Spleen (tissue), 11 donors: ENCODE data around the gene ELP4. TPM values are rescaled to one million over a fixed set of nuclear protein-coding genes. Genes with fewer than 3 reads are reported as not detected.

Source experiments
- DNase-seq: peaks from one replicate; pipeline ENCODE4 v3.0.0-alpha.2; 2020
- H3K27ac ChIP-seq, 8 donors: fragments of 200-600 bp; sonication (generic) in 7 of 8; 1 replicate in 4 of 8; 2 replicates in 4 of 8; pipeline versions ENCODE4 v1.5.0 to v1.8.0; 2016 to 2021; ENCODE audit warnings: inconsistent platforms in 4 of 8, mild to moderate bottlenecking in 4 of 8, moderate library complexity in 1 of 8
- H3K27me3 ChIP-seq, 7 donors: fragments of 200-600 bp; sonication (generic) in 6 of 7; replicated peaks in 1 of 7; 1 replicate in 4 of 7; 2 replicates in 3 of 7; pipeline versions ENCODE4 v1.5.0 to v1.8.0; 2016 to 2021; ENCODE audit warnings: inconsistent platforms in 3 of 7, mild to moderate bottlenecking in 1 of 7
- H3K36me3 ChIP-seq, 6 donors: fragments of 200-600 bp; sonication (generic) in 5 of 6; 1 replicate in 4 of 6; 2 replicates in 2 of 6; pipeline versions ENCODE4 v1.5.0 to v1.8.0; 2016 to 2021; ENCODE audit warnings: inconsistent platforms in 2 of 6
- H3K4me1 ChIP-seq, 6 donors: fragments of 200-600 bp; sonication (generic) in 5 of 6; 1 replicate in 3 of 6; 2 replicates in 3 of 6; pipeline versions ENCODE4 v1.5.0 to v1.8.0; 2016 to 2021; ENCODE audit warnings: inconsistent platforms in 3 of 6
- H3K4me3 ChIP-seq, 8 donors: fragments of 200-600 bp; sonication (generic) in 7 of 8; 1 replicate in 4 of 8; 2 replicates in 4 of 8; pipeline versions ENCODE4 v1.5.0 to v1.8.0; 2016 to 2021; ENCODE audit warnings: inconsistent platforms in 4 of 8, mild to moderate bottlenecking in 4 of 8, moderate library complexity in 2 of 8
- H3K9me3 ChIP-seq, 8 donors: fragments of 200-600 bp; sonication (generic) in 7 of 8; 1 replicate in 4 of 8; 2 replicates in 4 of 8; pipeline versions ENCODE4 v1.5.0 to v1.8.0; 2016 to 2021; ENCODE audit warnings: inconsistent platforms in 4 of 8
- POLR2A ChIP-seq, 3 donors: fragments of 450-650 bp; IDR thresholded peaks; one replicate each; pipeline ENCODE4 v1.5.1; 2017; ENCODE audit warnings: antibody characterized with exemption in 3 of 3, mild to moderate bottlenecking in 1 of 3
- POLR2AphosphoS5 ChIP-seq, 3 donors: sonication (generic); formaldehyde crosslinking; IDR thresholded peaks; one replicate each; pipeline ENCODE4 v1.5.1; 2017; ENCODE audit warnings: antibody characterized with exemption in 3 of 3
- WGBS, 5 donors: extraction: QIAGEN DNeasy Blood & Tissue Kit in 3 of 5; methylation state at CpG; one replicate each; pipeline versions ENCODE4 v1.1.5 to v1.1.7; 2013 to 2018; 5-methylcytosine and 5-hydroxymethylcytosine counted together
- intact Hi-C: fragments of 100-400 bp; cut with DNase I; formaldehyde crosslinking; loops from one replicate; pipeline ENCODE4 v1.15.0; 2023; ENCODE audit warnings: low total_unique reads
- polyA plus RNA-seq, 3 donors: library from polyadenylated mRNA; stranded (reverse); fragments of 200-250 nt; gene quantifications; one replicate each; pipeline ENCODE4 v1.2.1, GENCODE V29; 2013
- total RNA-seq, 7 donors: library from RNA; depleted of rRNA in 3 of 7; stranded (reverse); fragments of >200 nt in 3 of 7; fragmentation: NEBNext Ultra II Directional in 4 of 7; extraction: Animal tissue kit (Norgen Biotek cat#: 25700) in 4 of 7; gene quantifications; one replicate each; pipeline versions ENCODE4 v1.1.0 to v1.2.1, GENCODE V29; 2016 to 2021
- TF ChIP-seq, protein P1 (sequence below), 11 experiments: fragments of 200-600 bp in 7 of 11; fragments of 450-650 bp in 4 of 11; sonication (generic) in 4 of 11; IDR thresholded peaks in 8 of 11; conservative IDR thresholded peaks in 3 of 11; 1 replicate in 7 of 11; 2 replicates in 4 of 11; pipeline versions ENCODE4 v1.4.0 to v1.8.0; 2016 to 2021; ENCODE audit warnings: antibody characterized with exemption in 11 of 11, inconsistent platforms in 4 of 11, mild to moderate bottlenecking in 1 of 11
- donor health status: healthy with polysubstance abuse.
- donor health status: DM: no; HTN: no; CAD: no; lungs with moderate emphysema.
- donor health status: DM: no; HTN: no; CAD: no.
- donor health status: Bipolar disorder and iron deficiency.
- donor health status: healthy.
- donor health status: DM: no; HTN: no; CAD: no.
- donor health status: DM: yes; HTN: yes; CAD: no.

ELP4 gene
- total and polyA plus RNA-seq, 10 donors = 6.1 to 34.6 (median 21.1) TPM

DNA sequence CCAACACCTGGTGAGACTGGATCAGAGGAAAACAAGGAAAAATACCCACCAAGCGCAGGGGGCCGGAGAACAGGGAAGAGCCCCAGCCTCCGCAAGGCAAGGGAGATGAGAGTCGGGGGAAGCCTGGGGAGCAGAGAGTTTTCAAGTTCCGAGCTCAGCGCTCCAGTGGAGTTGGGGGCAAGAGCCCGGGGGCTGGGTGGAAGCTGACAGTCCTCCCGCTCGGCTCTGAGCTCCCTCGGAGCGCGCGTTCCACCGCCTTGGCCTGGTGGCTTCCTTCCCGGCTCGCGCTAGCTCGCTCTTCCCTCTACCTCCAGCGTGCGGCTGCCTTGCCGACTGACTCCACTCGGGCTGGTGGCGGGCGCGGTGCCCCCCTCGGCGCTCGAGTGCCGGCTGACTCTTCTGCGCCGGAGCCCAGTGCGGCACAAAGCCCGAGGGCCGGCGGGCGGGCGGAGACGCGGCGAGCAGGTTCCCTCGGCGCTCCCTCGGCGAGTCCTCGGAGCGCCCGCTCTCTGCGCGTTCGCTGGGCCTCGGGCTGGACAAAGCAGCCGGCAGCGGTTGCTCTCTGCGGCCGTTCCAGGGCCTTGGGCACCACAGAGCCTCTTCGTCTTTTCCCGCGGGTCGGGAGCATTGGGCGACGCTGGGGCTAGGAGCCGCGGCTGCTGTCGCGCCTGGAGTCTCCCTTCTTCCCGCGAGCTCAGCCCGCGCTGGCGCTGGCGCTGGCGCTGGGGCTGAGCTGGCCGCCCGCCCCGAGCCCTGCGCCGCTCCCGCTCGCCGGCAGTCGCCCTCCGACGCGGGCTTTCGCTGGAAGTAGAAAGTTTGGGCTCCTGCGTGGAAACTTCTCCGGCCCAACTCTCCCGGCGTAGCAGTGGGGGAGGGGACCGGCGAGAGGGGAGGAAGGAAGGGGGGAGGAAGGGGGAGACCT lies 300.6 kb downstream of the ELP4 start:
- WGBS, 5 donors = 2 to 7% (median 4%) methylated on average over 36 to 91 of the region's 91 CpGs
- Histone ChIP-seq H3K9me3 (peaks cover 0 to 8% (median 0%) of the 10 kb centered on the region in 8 donors), H3K27ac (no peak overlapping the region), H3K36me3 (no peaks in the 10 kb centered on the region), H3K27me3 (peaks cover 29 to 100% (median 99%) of the 10 kb centered on the region in 7 donors), H3K4me3 (peak overlapping the region; percentile 24 to 70 (median 37)), H3K4me1 (peaks cover 35 to 77% (median 67%) of the 10 kb centered on the region in 6 donors)
- DNase-seq = peak; percentile 76
- TF ChIP-seq POLR2A (IDR thresholded peaks at IDR 0.05) = no peak
- TF ChIP-seq, protein P1, sequence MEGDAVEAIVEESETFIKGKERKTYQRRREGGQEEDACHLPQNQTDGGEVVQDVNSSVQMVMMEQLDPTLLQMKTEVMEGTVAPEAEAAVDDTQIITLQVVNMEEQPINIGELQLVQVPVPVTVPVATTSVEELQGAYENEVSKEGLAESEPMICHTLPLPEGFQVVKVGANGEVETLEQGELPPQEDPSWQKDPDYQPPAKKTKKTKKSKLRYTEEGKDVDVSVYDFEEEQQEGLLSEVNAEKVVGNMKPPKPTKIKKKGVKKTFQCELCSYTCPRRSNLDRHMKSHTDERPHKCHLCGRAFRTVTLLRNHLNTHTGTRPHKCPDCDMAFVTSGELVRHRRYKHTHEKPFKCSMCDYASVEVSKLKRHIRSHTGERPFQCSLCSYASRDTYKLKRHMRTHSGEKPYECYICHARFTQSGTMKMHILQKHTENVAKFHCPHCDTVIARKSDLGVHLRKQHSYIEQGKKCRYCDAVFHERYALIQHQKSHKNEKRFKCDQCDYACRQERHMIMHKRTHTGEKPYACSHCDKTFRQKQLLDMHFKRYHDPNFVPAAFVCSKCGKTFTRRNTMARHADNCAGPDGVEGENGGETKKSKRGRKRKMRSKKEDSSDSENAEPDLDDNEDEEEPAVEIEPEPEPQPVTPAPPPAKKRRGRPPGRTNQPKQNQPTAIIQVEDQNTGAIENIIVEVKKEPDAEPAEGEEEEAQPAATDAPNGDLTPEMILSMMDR (IDR thresholded peaks at IDR 0.05 in 8 of 11, conservative IDR thresholded peaks at IDR 0.05 in 3 of 11) = no peak
- no peak for TF ChIP-seq POLR2AphosphoS5 (IDR thresholded peaks at IDR 0.05)
- intact Hi-C loops = no loop called here

DNA sequence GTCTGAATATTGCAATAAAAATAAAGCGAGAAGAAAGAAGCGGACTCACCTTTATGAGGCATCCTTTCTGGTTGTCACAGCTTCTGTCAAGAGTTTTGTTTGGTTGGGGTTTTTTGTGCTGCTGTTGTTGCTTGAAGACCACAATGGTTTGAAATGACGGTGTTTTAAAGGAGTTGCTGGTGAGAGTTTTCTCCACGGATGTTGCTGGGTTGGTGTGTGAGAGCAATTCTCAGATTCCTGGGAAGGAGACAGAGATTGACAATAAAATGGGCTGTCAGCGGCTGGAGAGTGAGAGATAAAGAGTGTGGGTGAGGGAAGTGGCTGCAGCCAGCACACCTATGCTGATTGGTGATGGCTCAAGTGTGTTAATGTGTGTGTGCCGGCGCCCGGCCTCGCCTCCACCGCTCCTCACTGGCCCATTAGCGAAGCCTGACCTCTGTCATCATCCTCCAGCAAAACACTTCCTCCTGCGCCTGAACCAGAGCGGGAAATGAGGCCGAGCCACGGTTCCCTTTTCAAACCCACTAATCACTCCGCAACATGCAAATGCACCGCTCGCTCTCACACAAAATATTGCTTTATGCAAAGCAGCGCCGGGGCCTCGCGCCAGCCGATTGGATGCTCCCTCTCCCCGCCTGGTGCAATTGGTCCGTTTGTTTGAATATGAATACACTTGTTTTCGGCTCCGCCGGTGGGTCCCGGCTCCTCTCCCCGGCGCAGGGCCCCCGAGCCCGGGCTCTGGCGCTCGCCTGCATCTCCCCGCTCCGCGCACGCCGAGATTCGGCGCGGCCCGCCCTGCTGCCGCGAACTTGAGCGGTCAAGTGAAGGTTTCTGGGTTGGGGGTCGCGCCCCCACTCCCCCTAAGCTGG lies 301.4 kb downstream of the ELP4 start, which contains the start of gene PAX6:
PAX6 (minus strand) TSS at position 544 of the 869 bp plus-strand sequence. CDS start 4,911 bp downstream, outside the sequence.
- Histone ChIP-seq H3K4me3 (peak within 1 kb of the TSS; percentile 24 to 70 (median 37)), H3K27ac (no peak within 1 kb of the TSS), H3K9me3 (peaks cover 0 to 4% (median 0%) of the 10 kb centered on the region in 8 donors), H3K36me3 (no peaks in the 10 kb centered on the region), H3K27me3 (peaks cover 24 to 100% (median 99%) of the 10 kb centered on the region in 7 donors), H3K4me1 (peaks cover 44 to 77% (median 70%) of the 10 kb centered on the region in 6 donors)
- 1 to 6% (median 3%) methylated on average over 20 to 49 of the region's 49 CpGs for WGBS, 5 donors
- intact Hi-C loops = no loop called here
- TF ChIP-seq, protein P1 (IDR thresholded peaks at IDR 0.05 in 8 of 11, conservative IDR thresholded peaks at IDR 0.05 in 3 of 11) = no peak
- TF ChIP-seq POLR2AphosphoS5 (IDR thresholded peaks at IDR 0.05) (no peak), POLR2A (IDR thresholded peaks at IDR 0.05) (no peak)
- peak; percentile 80 for DNase-seq

- peak overlapping the region; percentile 38 to 70 (median 45) for H3K4me3 ChIP-seq
- intact Hi-C loops = no loop called here
- peaks cover 60 to 89% (median 86%) of the 10 kb centered on the region in 6 donors for H3K4me1 ChIP-seq
- H3K36me3 ChIP-seq = no peaks in the 10 kb centered on the region
- no peak overlapping the region for H3K27ac ChIP-seq
- peaks cover 0 to 13% (median 0%) of the 10 kb centered on the region in 8 donors for H3K9me3 ChIP-seq
- TF ChIP-seq POLR2AphosphoS5 (IDR thresholded peaks at IDR 0.05) (peak in 1 of 3 donors; percentile 25), POLR2A (IDR thresholded peaks at IDR 0.05) (no peak)
- TF ChIP-seq, protein P1 (IDR thresholded peaks at IDR 0.05 in 8 of 11, conservative IDR thresholded peaks at IDR 0.05 in 3 of 11) = no peak
- WGBS, 5 donors = 4 to 7% (median 4%) methylated on average over 37 to 63 of the region's 63 CpGs
- peak; percentile 74 for DNase-seq
- H3K27me3 ChIP-seq = peaks cover 24 to 100% (median 99%) of the 10 kb centered on the region in 7 donors
Measured at GRCh38 chr11:31812383-31813381, 303.1 kb downstream of the ELP4 start.
